ENCODE results near the gene WEE2.

DNA sequence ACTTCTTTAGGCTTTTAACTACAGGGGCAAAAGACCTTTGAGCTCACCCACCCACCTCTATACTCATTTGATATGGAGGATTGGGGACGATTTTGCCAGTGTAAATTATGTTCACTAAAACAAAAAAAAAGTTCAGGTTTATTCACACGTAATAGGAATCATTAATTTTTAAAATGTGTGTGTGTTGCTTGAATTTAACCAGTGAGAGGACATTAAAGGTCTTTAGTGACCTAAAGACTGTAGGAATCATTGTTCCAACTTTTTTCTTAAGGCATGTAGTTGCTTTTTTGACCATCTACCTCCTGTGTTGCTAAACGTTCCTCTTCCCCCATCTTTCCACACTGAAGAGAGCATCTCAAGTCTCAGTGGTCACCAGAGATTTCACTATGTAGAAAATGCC, 31.1 kb downstream of the WEE2 start:
- TF ChIP-seq, protein P1, sequence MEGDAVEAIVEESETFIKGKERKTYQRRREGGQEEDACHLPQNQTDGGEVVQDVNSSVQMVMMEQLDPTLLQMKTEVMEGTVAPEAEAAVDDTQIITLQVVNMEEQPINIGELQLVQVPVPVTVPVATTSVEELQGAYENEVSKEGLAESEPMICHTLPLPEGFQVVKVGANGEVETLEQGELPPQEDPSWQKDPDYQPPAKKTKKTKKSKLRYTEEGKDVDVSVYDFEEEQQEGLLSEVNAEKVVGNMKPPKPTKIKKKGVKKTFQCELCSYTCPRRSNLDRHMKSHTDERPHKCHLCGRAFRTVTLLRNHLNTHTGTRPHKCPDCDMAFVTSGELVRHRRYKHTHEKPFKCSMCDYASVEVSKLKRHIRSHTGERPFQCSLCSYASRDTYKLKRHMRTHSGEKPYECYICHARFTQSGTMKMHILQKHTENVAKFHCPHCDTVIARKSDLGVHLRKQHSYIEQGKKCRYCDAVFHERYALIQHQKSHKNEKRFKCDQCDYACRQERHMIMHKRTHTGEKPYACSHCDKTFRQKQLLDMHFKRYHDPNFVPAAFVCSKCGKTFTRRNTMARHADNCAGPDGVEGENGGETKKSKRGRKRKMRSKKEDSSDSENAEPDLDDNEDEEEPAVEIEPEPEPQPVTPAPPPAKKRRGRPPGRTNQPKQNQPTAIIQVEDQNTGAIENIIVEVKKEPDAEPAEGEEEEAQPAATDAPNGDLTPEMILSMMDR (IDR thresholded peaks at IDR 0.05): no peak
- TF ChIP-seq POLR2A (IDR thresholded peaks at IDR 0.05) (no peak), POLR2AphosphoS5 (IDR thresholded peaks at IDR 0.05) (no peak)

All from breast epithelium (tissue), 3 donors.